ENCODE data around the gene TXN2.

TXN2 gene

DNA sequence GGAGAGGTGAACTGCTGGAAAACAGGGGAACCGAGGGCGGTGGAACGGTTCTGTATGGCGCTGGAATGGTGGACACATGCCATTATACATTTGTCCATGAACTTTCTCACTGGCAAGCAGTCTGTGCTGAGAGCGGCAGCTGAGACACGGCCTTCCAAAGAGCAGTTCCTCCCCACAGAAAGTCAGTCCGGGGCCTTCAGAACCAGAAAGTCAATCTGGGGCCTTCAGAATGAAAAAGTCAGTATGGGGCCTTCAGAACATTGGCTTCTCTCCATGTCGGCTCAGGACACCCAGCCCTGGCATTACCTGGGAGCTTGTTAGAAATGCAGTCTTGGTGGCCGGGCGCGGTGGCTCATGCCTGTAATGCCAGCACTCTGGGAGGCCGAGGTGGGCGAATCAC is 8.8 kb downstream of the TXN2 start:
- H3K4me1 ChIP-seq (ENCODE audit: control insufficient read depth, insufficient read depth, low read length), result peaks cover 27% of the 10 kb centered on the region
- peak overlapping the region; percentile 47 for H3K4me3 ChIP-seq (ENCODE audit: low read length)
- no peaks in the 10 kb centered on the region for H3K27me3 ChIP-seq (ENCODE audit: control insufficient read depth, insufficient read depth, low read length)
- H3K27ac ChIP-seq (ENCODE audit: low read depth, low read length), result peak overlapping the region; percentile 96
- peaks cover 18% of the 10 kb centered on the region for H3K36me3 ChIP-seq (ENCODE audit: control insufficient read depth, insufficient read depth, low read length)
- H3K9ac ChIP-seq (ENCODE audit: low read length), result no peak overlapping the region

DNA sequence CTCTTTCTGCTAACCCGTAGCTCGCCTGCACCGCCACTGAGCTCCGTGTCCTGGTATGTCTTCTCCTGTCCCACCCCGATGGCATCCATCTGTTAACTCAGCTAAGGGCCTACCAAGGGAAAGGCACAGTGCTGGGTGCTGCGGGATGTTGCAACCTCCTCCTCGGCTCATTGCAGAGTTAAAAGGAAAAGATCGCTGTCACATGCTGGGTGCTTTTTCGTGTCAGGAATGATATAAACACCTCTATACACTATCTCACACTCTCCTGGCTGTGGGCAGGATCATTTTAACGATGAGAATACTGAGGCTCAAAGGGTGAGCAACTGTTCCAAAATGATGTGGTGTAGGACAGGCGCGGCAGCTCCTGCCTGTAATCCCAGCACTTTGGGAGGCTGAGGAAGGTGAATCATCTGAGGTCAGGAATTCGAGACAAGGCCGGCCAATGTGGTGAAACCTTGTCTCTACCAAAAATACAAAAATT is 10.1 kb downstream of the TXN2 start:
- H3K27ac ChIP-seq (ENCODE audit: low read depth, low read length), result peak overlapping the region; percentile 96
- H3K9ac ChIP-seq (ENCODE audit: low read length), result peak overlapping the region; percentile 51

GRCh38 chr22:36470994-36471331 is 10.5 kb downstream of the TXN2 start:
- peak overlapping the region; percentile 47 for H3K4me3 ChIP-seq (ENCODE audit: low read length)
- H3K27ac ChIP-seq (ENCODE audit: low read depth, low read length), result peak overlapping the region; percentile 96
- H3K4me1 ChIP-seq (ENCODE audit: control insufficient read depth, insufficient read depth, low read length), result peaks cover 42% of the 10 kb centered on the region
- no peaks in the 10 kb centered on the region for H3K27me3 ChIP-seq (ENCODE audit: control insufficient read depth, insufficient read depth, low read length)
- peak overlapping the region; percentile 51 for H3K9ac ChIP-seq (ENCODE audit: low read length)
- H3K36me3 ChIP-seq (ENCODE audit: control insufficient read depth, insufficient read depth, low read length), result peaks cover 12% of the 10 kb centered on the region

More for the DNA sequence above, 10.1 kb downstream of the TXN2 start:
- H3K27me3 ChIP-seq (ENCODE audit: control insufficient read depth, insufficient read depth, low read length), result no peaks in the 10 kb centered on the region
- peaks cover 38% of the 10 kb centered on the region for H3K4me1 ChIP-seq (ENCODE audit: control insufficient read depth, insufficient read depth, low read length)
- peak overlapping the region; percentile 47 for H3K4me3 ChIP-seq (ENCODE audit: low read length)
- peaks cover 14% of the 10 kb centered on the region for H3K36me3 ChIP-seq (ENCODE audit: control insufficient read depth, insufficient read depth, low read length)

- no peak overlapping the region for H3K9ac ChIP-seq (ENCODE audit: low read length)
- H3K27ac ChIP-seq (ENCODE audit: low read depth, low read length), result peak overlapping the region; percentile 96
Measured at GRCh38 chr22:36470162-36470993, 11.1 kb downstream of the TXN2 start.

DNA sequence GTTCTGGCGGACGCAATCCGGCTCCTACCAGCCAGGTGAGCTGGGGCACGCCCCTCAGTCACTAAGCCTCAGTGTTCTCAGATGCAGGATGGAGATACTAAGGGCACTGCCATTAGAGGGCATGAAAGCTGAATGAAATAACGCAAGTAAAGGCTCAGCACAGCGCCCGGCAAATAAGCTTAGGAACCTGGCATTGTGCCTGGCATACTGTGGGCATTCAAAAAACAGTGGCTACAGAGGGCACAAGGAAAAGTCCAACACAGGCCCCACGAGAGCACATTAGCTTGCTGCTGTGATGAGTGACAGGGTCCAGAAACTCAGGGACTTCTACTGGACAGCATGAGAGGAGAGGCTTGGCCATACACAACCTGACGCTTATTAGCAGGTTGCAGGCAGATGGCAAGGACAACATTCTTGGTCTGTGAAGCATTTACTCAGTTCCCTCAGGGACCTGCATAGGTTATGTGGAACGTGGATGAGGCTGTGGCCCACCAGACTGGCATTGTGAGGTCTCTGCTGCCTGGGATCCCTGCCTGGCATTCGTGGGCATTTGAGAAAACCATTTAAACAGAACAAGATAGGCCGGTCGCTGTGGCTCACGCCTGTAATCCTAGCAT is 12.2 kb downstream of the TXN2 start:
- Histone ChIP-seq H3K36me3 (ENCODE audit: control insufficient read depth, insufficient read depth, low read length) (peaks cover 5% of the 10 kb centered on the region), H3K9ac (ENCODE audit: low read length) (no peak overlapping the region), H3K27me3 (ENCODE audit: control insufficient read depth, insufficient read depth, low read length) (no peaks in the 10 kb centered on the region), H3K4me1 (ENCODE audit: control insufficient read depth, insufficient read depth, low read length) (peaks cover 55% of the 10 kb centered on the region), H3K4me3 (ENCODE audit: low read length) (no peak overlapping the region), H3K27ac (ENCODE audit: low read depth, low read length) (peak overlapping the region; percentile 96)

More at GRCh38 chr22:36470162-36470993, 11.1 kb downstream of the TXN2 start:
- H3K27me3 ChIP-seq (ENCODE audit: control insufficient read depth, insufficient read depth, low read length), result no peaks in the 10 kb centered on the region
- peaks cover 8% of the 10 kb centered on the region for H3K36me3 ChIP-seq (ENCODE audit: control insufficient read depth, insufficient read depth, low read length)
- peaks cover 48% of the 10 kb centered on the region for H3K4me1 ChIP-seq (ENCODE audit: control insufficient read depth, insufficient read depth, low read length)
- H3K4me3 ChIP-seq (ENCODE audit: low read length), result peak overlapping the region; percentile 47

- no peaks in the 10 kb centered on the region for H3K27me3 ChIP-seq (ENCODE audit: control insufficient read depth, insufficient read depth, low read length)
- H3K4me3 ChIP-seq (ENCODE audit: low read length), result no peak overlapping the region
- peak overlapping the region; percentile 98 for H3K27ac ChIP-seq (ENCODE audit: low read depth, low read length)
- H3K9ac ChIP-seq (ENCODE audit: low read length), result no peak overlapping the region
- peaks cover 48% of the 10 kb centered on the region for H3K4me1 ChIP-seq (ENCODE audit: control insufficient read depth, insufficient read depth, low read length)
- H3K36me3 ChIP-seq (ENCODE audit: control insufficient read depth, insufficient read depth, low read length), result no peaks in the 10 kb centered on the region
Measured at GRCh38 chr22:36467946-36468345, 13.5 kb downstream of the TXN2 start.

- Histone ChIP-seq H3K27me3 (ENCODE audit: control insufficient read depth, insufficient read depth, low read length) (no peaks in the 10 kb centered on the region), H3K27ac (ENCODE audit: low read depth, low read length) (peak overlapping the region; percentile 98), H3K4me3 (ENCODE audit: low read length) (no peak overlapping the region), H3K4me1 (ENCODE audit: control insufficient read depth, insufficient read depth, low read length) (peaks cover 52% of the 10 kb centered on the region), H3K36me3 (ENCODE audit: control insufficient read depth, insufficient read depth, low read length) (no peaks in the 10 kb centered on the region), H3K9ac (ENCODE audit: low read length) (no peak overlapping the region)
Measured at GRCh38 chr22:36467042-36467810, 14.2 kb downstream of the TXN2 start.

- H3K9ac ChIP-seq (ENCODE audit: low read length), result peak overlapping the region; percentile 19
- H3K27ac ChIP-seq (ENCODE audit: low read depth, low read length), result peak overlapping the region; percentile 98
- no peaks in the 10 kb centered on the region for H3K36me3 ChIP-seq (ENCODE audit: control insufficient read depth, insufficient read depth, low read length)
- peaks cover 56% of the 10 kb centered on the region for H3K4me1 ChIP-seq (ENCODE audit: control insufficient read depth, insufficient read depth, low read length)
- H3K27me3 ChIP-seq (ENCODE audit: control insufficient read depth, insufficient read depth, low read length), result no peaks in the 10 kb centered on the region
- no peak overlapping the region for H3K4me3 ChIP-seq (ENCODE audit: low read length)
Measured at GRCh38 chr22:36466258-36466657, 15.2 kb downstream of the TXN2 start.

GRCh38 chr22:36465232-36466021 is 16.0 kb downstream of the TXN2 start:
- H3K27me3 ChIP-seq (ENCODE audit: control insufficient read depth, insufficient read depth, low read length), result no peaks in the 10 kb centered on the region
- peak overlapping the region; percentile 98 for H3K27ac ChIP-seq (ENCODE audit: low read depth, low read length)
- peaks cover 55% of the 10 kb centered on the region for H3K4me1 ChIP-seq (ENCODE audit: control insufficient read depth, insufficient read depth, low read length)
- no peak overlapping the region for H3K9ac ChIP-seq (ENCODE audit: low read length)
- no peaks in the 10 kb centered on the region for H3K36me3 ChIP-seq (ENCODE audit: control insufficient read depth, insufficient read depth, low read length)
- H3K4me3 ChIP-seq (ENCODE audit: low read length), result no peak overlapping the region

GRCh38 chr22:36464715-36465231 is 16.7 kb downstream of the TXN2 start:
- H3K36me3 ChIP-seq (ENCODE audit: control insufficient read depth, insufficient read depth, low read length), result no peaks in the 10 kb centered on the region
- peak overlapping the region; percentile 98 for H3K27ac ChIP-seq (ENCODE audit: low read depth, low read length)
- H3K4me3 ChIP-seq (ENCODE audit: low read length), result no peak overlapping the region
- peaks cover 53% of the 10 kb centered on the region for H3K4me1 ChIP-seq (ENCODE audit: control insufficient read depth, insufficient read depth, low read length)
- no peaks in the 10 kb centered on the region for H3K27me3 ChIP-seq (ENCODE audit: control insufficient read depth, insufficient read depth, low read length)
- H3K9ac ChIP-seq (ENCODE audit: low read length), result no peak overlapping the region

- H3K27ac ChIP-seq (ENCODE audit: low read depth, low read length), result peak overlapping the region; percentile 77
- H3K4me3 ChIP-seq (ENCODE audit: low read length), result no peak overlapping the region
- no peaks in the 10 kb centered on the region for H3K36me3 ChIP-seq (ENCODE audit: control insufficient read depth, insufficient read depth, low read length)
- H3K9ac ChIP-seq (ENCODE audit: low read length), result no peak overlapping the region
- peaks cover 48% of the 10 kb centered on the region for H3K4me1 ChIP-seq (ENCODE audit: control insufficient read depth, insufficient read depth, low read length)
- no peaks in the 10 kb centered on the region for H3K27me3 ChIP-seq (ENCODE audit: control insufficient read depth, insufficient read depth, low read length)
Measured at GRCh38 chr22:36463783-36464184, 17.7 kb downstream of the TXN2 start.

Measured in rectal smooth muscle tissue (tissue), 1 donor.